Stimulated activated CD8-positive, alpha-beta memory T cell treated with anti-CD3 and anti-CD28 coated beads, Interleukin-15, amount 100 ng/mL, for 48 hours (primary cell): ENCODE results near the gene MCF2L2.

Experiments used
- DNase-seq, 2 donors: peaks; one replicate each; pipeline ENCODE4 v3.0.0-alpha.2; 2020; ENCODE audit warnings: low read depth in 2 of 2

MCF2L2 gene

DNA sequence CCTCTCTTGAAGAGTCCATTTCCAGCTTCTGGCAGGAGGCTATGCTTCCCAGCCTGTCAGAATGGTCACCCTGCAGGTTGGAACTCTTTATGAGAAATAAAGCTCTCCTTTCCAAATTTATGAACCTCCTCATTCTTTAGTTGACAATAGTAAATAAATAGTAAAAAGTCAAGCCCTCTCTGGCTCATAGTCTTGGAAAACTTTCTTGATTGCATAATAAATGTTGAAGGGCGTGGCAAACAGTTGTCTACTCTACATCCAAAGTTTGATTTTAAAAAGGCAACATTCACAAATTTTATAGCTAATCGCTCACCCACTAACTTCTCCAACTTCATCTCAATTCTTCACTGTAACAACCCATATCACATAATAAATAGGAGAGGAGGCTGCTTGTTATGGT, 58.8 kb downstream of the MCF2L2 start:
- DNase-seq, result no peak

DNA sequence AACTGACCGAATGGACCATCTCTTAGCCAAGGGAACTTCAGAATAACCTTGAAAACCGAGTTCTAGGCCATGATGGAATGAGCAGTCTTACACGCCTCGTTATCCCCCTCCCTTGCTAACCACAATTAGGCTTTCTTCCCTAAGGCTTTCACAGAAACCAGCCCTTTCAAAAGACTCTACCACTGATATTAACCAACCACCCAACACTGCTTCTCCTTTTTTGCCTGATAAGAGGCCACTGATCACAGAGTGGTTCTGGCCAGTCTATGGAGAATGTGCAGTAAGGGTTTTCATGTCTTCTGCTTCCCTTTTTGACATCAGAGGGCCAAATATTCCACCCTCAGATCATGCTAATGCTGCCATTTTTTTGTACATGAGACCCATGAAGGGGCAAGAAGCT, 59.3 kb downstream of the MCF2L2 start:
- no peak for DNase-seq

DNA sequence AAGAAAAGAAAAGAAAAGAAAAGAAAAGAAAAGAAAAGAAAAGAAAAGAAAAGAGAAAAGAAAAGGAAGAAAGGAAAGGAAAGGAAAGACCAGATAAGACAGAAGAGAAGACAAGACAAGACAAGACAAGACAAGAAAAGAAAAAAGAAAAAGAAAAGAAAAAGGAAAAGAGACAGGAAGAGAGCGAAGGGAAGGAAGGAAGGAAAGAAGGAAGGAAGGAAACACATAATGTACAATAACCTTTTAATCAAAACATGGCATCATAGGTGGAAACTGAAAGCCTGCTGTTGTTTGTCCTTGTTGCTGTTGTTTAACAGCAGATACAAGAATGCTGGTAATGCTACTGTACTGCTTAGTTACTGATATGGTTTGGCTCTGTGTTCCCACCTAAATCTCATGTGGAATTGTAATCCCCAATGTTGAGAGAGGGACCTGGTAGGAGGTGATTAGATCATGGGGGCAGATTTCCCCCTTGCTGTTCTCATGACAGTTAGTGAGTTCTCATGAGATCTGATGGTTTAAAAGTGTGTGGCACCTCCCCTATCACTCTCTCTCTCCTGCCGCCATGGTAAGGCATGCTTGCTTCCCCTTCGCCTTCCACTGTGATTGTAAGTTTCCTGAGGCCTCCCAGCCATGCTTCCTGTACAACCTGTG, 67.3 kb downstream of the MCF2L2 start:
- DNase-seq, result no peak

DNA sequence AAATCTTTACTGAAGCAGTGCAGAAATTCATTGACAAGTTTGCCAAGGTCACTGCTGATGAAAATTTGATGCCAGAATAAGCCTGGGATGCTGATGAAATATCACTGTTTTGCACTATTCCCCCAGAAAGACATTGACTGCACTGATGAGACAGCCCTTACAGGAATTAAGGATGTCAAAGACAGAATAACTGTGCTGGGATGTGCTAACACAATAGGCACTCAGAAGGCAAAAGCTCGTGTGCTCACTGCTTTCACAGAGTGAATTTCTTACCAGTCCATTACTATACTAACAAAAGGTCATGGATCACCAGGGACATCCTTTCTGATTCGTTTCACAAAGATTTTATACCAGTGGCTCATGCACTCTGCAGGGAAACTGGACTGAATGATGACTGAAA, 69.4 kb downstream of the MCF2L2 start:
- DNase-seq, result no peak

DNA sequence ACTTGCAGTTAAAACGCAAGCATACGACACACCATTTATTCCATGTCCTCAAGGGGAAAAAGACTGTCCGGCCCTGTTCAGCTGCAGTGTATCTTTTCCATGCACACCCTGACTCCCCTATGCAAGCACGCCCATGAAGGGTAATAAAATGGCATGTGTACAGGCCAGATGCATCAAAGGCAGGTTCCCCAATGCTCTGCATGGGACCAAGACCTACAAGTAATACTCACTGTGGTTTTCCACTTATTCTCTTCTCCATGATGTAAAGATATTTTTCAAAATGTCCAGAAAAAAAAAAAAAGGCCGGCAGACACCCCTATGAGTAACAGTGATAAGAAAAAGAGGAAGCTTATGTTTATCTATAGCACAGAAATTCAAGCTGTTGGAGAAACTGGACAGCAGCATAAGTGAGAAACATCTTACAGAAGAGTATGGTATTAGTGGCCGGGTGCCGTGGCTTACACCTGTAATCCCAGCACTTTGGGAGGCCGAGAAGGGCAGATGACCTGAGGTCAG, 70.8 kb downstream of the MCF2L2 start:
- DNase-seq, result no peak

DNA sequence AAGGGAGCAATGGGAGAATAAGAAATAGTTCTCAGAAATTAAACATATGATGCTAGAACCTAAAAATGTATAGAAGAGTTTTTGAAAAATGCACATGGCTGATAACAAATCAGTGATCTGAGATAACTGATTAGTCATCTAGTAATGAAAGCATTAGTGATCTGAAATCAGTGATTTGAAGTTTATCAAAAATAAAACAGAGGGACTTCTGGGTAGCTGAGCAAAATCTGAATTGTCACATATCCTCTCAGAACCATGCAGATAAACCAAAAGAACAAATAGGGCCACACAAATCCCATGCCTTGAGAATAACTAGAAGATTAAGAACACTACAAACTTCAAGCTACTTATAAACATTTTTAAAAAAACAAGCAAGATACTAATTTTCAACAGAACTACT, 71.5 kb downstream of the MCF2L2 start:
- no peak for DNase-seq

DNA sequence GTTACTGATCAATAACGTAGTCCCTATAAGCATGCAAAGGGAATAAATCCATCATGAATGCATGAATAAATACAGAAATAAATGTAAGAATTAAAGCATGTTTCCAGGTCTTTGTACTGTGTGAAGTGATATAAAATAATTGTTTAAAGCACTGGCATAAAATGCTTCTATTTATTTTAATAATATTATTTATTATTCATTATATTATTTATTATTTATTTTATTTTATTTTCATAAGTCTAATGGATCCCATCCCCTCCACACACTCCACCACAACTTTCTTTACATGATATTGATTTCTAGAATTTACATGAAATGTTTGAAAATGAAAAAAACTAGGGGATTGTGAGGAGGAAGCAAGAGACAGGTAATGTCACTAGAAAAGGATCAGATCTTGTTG, 73.5 kb downstream of the MCF2L2 start:
- no peak for DNase-seq

DNA sequence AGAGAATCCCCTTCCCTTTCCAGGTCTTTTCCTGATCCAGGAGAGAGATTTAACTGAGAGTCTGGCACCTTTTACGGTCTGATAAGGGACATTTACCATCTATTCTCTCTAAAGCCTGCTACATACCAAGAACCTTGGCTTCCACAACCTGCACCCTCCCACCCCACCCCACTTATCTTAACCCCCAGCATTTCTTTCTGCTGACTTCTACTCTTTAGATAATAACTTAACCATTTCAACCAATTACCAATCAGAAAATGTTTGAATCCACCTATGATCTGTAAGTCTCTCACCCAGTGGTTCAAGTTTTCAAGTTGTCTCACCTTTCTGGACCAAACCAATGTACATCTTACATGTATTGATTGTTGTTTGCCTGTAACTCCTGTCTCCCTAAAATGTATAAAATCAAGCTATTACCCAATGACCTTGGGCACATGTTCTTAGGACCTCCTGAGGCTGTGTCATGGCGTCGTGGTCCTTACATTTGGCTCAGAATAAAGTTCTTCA, 74.0 kb downstream of the MCF2L2 start:
- DNase-seq, result no peak

DNA sequence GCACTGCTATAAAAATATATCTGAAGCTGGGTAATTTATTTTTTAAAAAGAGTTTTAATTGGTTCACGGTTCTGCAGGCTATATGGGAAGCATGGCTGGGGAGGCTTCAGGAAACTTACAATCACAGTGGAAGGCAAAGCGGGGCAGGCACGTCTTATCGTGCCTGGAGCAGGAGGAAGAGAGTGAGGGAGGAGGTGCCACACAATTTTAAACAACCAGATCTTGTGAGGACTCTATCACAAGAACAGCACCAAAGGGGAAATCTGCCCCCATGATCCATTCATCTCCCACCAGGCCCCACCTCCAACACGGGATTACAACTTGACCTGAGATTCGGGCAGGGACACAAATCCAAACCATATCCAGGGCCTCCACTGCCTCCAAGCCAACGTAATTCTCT, 75.0 kb downstream of the MCF2L2 start:
- no peak for DNase-seq

DNA sequence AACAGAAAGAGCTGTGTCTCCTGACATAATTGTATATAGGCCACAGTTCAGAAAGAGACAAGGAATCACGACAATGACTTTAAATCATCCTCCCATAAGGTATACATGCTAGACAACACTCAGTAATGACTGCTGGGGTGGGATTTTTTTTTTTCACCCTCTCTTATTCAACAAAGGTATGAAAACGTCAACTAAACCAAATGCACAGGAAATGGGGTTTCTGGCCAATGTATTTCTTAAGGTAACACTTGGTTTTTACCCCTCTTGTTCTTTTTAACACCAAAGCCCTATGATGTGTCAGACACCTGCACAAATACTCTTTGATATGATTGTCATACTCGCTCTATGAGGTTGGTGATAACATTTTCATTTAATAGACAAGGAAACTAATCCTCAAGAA, 78.3 kb downstream of the MCF2L2 start:
- no peak for DNase-seq

DNA sequence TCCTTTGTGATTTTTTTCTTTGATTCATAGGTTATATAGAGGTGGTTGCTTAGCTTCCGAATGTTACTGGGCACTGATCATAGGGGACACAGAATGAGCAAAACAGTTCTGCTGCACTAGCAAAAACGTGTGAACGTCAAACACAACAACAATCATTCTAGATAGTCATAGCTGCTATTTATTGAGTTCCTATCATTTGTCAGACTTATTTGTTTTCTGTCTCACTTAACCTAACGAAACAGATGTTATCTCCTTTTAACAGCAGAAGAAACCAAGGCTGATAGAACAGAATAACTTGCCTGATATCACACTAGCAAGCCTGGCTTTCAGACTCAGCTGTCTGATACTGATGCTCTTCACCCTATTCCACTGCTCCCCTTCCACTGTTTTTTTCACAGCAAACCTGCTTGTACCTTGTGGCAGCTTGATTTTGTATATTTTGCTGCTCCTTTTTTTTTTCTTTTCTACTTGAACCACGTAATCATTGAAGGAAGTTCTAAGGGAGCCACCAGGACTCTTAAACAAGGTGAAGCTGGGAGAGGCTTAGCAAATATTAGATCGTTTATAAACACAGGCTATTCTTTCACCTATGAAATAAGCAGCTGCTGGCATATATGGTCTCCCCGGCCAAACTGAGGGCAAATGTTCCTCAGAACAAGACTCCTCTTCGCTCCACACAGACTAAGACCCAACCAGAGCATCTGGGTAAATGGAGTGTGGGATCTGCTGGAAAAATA, 78.8 kb downstream of the MCF2L2 start:
- no peak for DNase-seq

DNA sequence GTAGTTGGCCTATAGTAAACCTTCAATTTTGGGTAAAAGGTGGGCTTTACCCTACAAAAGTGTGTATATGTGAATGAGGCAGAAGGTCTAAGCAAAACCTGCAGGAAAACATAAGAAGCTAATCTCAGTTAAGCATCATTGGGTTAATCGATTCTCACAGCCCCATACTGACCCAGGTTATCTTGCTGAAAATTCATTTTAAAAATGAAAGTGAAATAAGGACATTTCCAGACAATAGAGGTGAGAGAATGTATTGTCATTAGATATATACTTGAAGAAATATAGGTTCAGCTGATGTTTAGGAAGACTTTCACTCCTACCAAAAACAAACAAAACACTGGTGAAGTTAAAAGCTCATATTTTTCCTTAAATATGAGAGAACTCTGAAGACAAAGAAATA, 85.6 kb downstream of the MCF2L2 start:
- no peak for DNase-seq

DNA sequence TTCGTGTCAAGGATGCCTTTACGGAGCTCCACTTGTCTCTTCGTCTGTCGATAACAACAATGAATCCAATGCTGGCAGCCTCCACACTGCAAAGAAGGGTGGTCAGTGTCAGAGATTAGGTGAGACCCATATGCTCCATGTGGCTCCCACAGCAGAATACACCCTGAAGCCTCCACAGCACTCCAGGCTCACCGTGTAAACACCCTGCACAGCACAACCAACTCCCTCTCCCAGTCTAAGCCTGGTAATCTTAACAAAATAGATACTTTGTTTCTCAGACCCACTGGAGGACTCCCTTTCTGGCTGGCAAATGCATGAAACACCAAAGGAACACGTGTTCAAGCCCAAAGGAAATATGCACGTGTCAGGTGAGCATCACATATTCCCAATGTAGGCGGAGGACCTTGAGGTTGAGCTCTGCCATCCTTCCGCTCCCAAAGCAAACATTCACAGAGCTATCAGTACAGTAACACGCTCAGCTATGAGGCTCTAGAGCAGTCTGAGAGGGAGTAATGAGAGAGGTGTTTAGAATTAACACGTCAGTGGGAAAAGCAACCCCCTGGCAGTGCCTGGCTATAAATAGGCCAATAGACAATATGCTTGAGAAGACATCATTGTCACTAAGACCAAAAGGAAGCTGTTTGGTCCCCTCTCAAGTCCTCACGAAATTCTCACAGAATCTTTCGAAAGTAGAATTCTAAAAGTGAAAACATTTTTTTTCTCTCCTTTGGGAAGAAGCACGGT, 86.7 kb downstream of the MCF2L2 start:
- no peak for DNase-seq

DNA sequence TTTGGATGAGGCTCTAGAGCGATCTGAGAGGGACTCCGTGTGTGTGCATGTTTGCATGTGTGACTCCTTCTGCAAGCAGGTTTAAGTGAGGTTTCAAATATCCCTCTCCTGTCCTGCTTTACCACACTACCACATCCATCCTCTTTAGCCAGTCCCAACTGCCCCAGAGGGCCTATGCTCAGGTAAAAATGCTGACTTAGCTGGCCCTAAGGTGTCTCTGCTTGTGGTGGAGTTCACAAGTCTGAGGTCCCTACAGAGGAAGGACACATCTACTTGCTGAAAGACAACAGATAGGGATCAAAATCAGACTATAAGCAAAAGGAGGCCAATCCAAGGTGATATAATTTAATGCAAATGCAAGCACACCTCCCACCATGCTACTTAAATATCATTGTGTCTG, 88.2 kb downstream of the MCF2L2 start:
- no peak for DNase-seq

DNA sequence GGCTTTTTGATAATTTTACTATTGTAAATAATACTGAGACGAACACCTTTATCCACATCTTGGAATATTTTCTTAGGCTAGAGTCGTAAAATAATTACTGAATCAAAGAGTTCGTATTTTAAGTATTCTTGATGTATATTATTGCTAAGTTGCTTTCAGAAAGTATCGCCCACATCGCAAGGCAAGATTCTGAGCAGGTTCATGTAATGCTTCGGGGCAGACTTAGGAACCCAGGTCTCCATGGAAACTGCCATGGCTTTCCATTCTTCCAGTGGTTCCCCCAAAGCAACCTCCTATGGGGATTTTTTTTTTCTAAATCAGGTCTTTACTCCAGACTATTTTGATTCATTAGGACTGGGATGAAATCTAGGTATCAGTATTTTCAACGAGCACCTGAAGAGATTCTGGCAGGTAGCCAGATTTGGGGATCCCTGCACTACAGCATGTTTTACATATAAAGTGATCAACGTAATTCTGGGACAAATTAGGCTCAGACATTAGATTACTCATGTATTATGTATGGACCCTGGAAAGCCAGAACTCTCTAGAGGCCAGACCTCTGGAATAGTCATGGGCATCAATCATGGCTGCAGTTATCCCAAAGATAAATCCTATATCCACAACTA, 88.8 kb downstream of the MCF2L2 start:
- DNase-seq, result no peak

DNA sequence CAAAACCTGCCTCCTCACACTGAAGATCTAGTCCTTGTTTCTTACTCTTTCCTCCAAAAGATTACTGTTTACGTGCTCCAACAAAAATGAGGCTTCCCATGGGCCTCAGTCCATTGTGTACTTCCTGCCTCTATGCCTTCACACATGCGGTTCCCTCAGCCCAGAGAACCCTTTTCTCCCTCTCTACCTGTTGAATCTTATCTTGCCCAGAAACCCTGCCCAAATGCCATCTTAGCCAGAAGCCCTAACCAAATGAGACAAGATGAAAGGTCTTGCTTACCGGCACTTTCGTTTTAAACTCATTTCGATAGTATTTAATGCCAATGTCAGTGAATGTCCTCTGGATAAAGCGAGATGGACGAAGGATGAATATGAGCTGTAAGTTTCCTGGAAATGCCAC, 89.9 kb downstream of the MCF2L2 start:
- no peak for DNase-seq

DNA sequence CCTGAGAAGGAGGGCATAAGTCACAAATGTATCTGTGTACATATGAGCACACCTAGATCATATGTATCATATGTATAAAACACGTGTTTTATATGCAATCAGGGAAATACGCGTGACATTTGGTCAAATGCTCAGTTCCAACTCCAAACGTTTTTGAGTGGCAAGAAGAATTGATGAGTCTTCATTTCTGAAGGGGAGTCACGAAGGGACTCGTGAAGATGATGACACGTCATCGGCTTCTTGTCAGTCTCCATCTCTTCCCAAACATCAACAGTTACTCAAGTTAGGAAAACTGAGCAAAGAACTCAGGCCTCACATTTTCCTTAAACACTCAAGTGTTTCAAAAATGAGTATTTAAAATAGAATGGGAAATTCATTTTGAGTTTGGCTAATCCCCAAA, 95.9 kb downstream of the MCF2L2 start:
- no peak for DNase-seq

DNA sequence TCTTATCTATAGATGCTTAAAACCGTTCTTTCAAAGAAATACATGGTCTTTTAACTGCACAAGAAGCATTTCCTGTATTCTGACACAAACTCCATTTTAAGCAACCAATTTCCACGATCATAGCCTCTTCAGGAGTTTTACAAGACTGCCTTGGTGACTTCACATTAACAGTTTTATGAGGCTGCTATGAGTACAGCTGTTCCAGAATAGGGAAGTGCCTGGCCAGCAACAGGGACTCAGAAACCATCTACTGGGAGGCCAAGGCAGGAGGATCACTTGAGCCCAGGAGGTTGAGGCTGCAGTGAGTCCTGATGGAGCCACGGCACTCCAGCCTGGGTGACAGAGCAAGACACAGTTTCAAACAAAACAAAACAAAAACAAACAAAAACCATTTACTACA, 96.9 kb downstream of the MCF2L2 start:
- DNase-seq, result no peak

DNA sequence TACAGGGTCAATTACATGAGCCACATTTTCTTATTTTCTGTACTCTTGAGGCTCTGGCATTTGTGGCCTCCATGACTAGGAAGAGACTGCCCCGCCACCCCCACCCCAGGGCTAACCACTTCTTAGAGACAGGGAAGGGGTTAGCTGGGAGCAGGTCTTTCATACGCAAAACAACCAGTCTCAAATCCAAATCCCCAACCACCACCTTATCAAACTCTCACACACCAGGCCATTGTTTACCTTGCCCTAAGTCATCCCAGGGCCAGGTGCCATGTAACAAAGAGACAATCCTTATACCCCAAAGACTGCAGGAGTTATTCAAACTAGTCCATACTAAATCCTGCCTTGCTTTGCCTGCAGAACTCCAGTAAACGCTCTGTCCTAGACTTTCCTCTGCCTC, 97.5 kb downstream of the MCF2L2 start:
- DNase-seq, result no peak

DNA sequence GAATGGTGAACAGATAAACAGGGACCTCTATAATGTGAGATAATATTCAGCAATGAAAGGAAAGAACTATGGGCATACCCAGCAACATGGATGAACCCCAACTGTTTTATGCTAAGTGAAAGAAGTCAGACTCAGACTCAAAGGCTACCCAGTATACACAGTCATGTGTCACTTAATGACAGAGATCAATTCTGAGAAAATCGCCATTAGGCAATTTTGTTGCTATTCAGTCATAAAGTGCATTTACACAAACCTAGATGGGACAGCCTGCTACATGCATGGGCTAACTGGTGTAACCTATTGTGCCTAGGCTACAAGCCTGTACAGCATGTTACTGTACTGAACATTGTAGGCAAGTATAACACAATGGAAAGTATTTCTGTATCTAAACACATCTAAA, 98.9 kb downstream of the MCF2L2 start:
- DNase-seq, result no peak

DNA sequence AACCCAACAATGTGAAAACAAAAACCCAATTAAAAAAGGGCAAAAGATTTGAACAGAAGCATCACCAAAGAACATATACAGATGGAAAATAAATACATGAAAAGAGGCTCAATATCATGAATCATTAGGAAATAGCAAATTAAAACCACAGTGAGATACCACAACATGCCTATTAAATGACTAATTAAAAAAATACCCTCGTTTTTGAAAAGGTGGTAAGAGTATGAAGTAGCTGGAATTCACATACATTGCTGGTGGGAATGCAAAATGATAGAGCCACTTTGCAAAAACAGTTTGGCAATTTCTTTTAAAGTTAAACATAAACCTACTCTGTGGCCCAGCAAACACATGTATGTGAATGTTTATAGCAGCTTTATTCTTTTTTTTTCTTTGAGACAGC, 99.6 kb downstream of the MCF2L2 start:
- no peak for DNase-seq

DNA sequence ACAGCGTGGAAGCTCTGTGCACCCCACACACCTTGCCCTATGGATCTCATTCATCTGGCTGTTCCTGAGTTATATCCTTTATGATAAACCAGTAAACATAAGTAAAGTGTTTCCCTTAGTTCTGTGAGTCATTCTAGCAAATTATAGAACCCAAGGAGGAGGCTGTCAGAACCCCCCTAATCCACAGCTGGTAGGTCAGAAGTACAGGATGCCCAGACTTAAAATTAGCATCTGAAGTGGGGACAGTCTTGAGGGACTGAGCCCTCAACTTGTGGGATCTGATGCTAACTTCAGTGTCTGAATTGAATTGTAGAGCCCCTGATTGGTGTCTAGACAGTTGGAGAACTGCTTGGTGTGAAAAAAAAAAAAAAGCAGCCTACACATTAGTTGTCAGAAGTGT, 100.3 kb downstream of the MCF2L2 start:
- no peak for DNase-seq
